Activated T-cell treated with anti-CD3 and anti-CD28 coated beads, Interleukin-2, amount 50 U/mL, for 48 hours (primary cell): Measurements from ENCODE around the gene SPDYE16.
"Not testable (repeated sequence)": the region's sequence is repeated elsewhere in the genome, so short reads cannot be mapped to it uniquely, and the experiment has no call there.

Source experiments
- DNase-seq, 2 experiments: peaks; one replicate each; pipeline ENCODE4 v3.0.0-alpha.2; 2020

The SPDYE16 gene

GRCh38 chr7:76543197-76543596 lies at the start of gene SPDYE16:
Gene SPDYE16 (minus strand): TSS chr7:76543297. CDS start chr7:76541459, 1,838 bp downstream.
- not testable (repeated sequence) for DNase-seq

- DNase-seq = not testable (repeated sequence)
Measured at GRCh38 chr7:76592694-76593093, 49.6 kb upstream of the SPDYE16 start.

- not testable (repeated sequence) for DNase-seq
Measured at GRCh38 chr7:76591602-76592304, 48.7 kb upstream of the SPDYE16 start.

- DNase-seq = not testable (repeated sequence)
Measured at GRCh38 chr7:76591033-76591432, 47.9 kb upstream of the SPDYE16 start.

GRCh38 chr7:76588586-76588985 lies 45.5 kb upstream of the SPDYE16 start:
- DNase-seq = not testable (repeated sequence)

- DNase-seq = not testable (repeated sequence)
Measured at GRCh38 chr7:76586585-76587315, 43.7 kb upstream of the SPDYE16 start.

- not testable (repeated sequence) for DNase-seq
Measured at GRCh38 chr7:76583636-76584281, 40.7 kb upstream of the SPDYE16 start.

GRCh38 chr7:76582848-76583631 lies 39.9 kb upstream of the SPDYE16 start:
- peak; percentile 29 to 38 for DNase-seq

GRCh38 chr7:76575919-76576655 lies 33.0 kb upstream of the SPDYE16 start:
- not testable (repeated sequence) for DNase-seq

GRCh38 chr7:76575431-76575830 lies 32.3 kb upstream of the SPDYE16 start:
- not testable (repeated sequence) for DNase-seq

GRCh38 chr7:76572296-76572695 lies 29.2 kb upstream of the SPDYE16 start:
- not testable (repeated sequence) for DNase-seq

- not testable (repeated sequence) for DNase-seq
Measured at GRCh38 chr7:76570324-76570775, 27.3 kb upstream of the SPDYE16 start.

GRCh38 chr7:76568742-76569141 lies 25.6 kb upstream of the SPDYE16 start:
- not testable (repeated sequence) for DNase-seq

- not testable (repeated sequence) for DNase-seq
Measured at GRCh38 chr7:76567753-76568152, 24.7 kb upstream of the SPDYE16 start.

- DNase-seq = not testable (repeated sequence)
Measured at GRCh38 chr7:76567311-76567710, 24.2 kb upstream of the SPDYE16 start.

GRCh38 chr7:76565001-76565400 lies 21.9 kb upstream of the SPDYE16 start:
- not testable (repeated sequence) for DNase-seq

GRCh38 chr7:76561342-76561741 lies 18.2 kb upstream of the SPDYE16 start:
- DNase-seq = not testable (repeated sequence)

- not testable (repeated sequence) for DNase-seq
Measured at GRCh38 chr7:76560157-76560556, 17.1 kb upstream of the SPDYE16 start.

- not testable (repeated sequence) for DNase-seq
Measured at GRCh38 chr7:76559685-76560084, 16.6 kb upstream of the SPDYE16 start.

- DNase-seq = not testable (repeated sequence)
Measured at GRCh38 chr7:76551992-76552391, 8.9 kb upstream of the SPDYE16 start.

GRCh38 chr7:76549855-76550248 lies 6.8 kb upstream of the SPDYE16 start:
- not testable (repeated sequence) for DNase-seq
